NCI-H446 (cell line): Measurements from ENCODE around the gene GPR155.
"Not testable (repeated sequence)": the region's sequence is repeated elsewhere in the genome, so short reads cannot be mapped to it uniquely, and the experiment has no call there.

Experiments used
- DNase-seq, 2 experiments: peaks; one replicate each; lab custom pipeline; 2025; lab: John Stamatoyannopoulos, UW

Gene GPR155

DNA sequence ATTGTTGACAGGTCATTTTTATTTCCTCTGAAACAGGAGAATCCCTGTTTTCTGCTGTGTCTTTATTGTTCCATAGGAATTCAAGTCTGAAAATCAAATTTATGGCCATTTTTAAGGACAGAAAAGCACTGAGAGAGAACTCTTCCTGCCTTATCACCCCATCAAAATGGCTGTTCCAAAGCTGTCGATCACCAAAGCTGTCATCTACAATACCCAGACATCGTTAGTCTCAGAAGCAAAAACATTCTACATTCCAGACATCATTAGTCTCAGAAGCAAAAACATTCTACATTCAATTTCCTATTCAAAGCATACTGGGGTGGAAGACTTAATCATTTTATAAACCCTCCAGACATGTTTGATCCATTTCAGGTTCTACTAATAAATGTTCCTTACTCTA is 46.9 kb downstream of the GPR155 start:
- DNase-seq: no peak

DNA sequence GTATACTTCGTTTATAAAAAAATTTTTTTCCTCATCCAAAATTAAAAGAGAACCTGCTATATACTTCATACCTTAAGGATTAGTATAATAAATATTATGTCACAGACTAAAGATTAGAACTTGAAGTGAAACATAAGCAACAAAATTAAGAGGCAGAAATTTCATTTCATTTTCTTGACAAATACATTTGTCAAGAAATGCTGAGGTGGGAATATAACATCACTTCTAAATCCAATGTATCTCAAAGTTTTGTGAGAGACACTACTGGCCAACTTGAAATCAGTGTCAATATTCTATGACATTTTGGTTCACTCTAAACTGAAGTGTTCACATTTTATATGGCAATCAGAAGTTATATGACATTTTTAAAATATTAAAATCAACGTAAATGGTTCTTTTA is 47.5 kb downstream of the GPR155 start:
- no peak for DNase-seq

DNA sequence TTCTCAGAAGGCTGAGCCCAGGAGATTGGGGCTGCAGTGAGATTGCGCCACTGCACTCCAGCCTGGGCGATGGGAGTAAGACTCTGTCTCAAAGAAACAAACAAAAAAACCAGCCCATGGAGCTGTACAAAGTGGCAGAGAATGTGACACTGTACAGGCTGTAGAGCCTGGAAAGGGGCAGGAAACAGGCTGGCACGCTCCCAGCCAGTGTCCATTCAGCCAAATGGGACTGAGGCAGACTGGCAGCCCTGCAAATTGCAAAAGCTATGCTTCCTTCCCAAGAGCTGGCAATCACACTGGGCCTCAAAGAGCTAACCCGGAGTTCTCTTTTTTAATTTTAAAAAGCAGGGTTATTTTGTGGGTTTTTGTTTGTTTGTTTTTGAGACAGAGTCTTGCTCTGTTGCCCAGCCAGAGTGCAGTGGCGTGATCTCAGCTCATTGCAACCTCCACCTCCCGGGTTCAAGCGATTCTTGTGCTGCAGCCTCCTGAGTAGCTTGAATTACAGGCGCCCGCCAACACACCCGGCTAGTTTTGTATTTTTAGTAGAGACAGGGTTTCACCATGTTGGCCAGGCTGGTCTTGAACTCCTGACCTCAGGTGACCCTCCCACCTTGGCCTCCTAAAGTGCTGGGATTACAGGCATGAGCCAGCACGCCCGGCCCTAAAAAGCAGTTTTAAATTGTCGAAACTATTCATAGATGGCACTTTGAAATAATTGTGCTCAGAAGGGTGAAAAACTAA is 48.5 kb downstream of the GPR155 start:
- peak in 1 of 2 experiments; percentile 1 for DNase-seq

DNA sequence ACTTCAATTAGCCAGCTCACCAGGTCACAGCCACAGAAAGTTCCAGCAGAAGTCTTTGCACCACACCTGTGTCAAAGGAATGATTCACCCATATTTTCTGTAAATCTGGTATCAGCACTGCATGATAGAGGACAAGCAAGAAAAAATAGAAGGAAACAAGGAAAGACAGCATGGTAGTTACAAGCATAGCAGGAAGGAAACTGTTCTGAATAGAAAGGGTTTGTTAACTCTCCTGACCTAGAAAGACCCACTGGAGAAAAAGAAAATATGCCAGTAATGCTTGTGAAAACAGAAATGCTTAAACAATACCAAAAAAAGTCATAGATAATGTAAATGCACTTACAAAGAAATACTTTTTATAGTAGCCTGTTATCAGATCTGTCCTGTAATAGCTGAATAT is 50.5 kb downstream of the GPR155 start:
- DNase-seq: no peak

DNA sequence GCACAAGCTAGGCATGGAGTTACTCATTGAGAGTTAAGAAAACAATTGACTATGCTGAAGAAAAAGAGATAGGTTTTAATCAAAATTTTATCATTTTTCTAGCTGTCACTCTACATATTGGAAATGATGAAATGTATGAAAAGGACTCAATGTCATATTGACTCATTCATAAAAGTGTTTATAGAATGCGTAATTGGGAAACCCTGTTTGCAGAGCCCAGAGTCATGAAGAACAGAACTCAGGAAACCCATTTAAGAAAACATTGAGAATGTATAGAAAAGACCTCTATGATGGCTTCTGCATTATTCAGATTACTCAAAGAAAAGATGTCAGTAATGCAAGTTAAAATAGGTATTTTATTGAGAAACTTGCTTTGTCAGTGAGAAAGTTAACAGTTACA is 54.9 kb downstream of the GPR155 start:
- no peak for DNase-seq

DNA sequence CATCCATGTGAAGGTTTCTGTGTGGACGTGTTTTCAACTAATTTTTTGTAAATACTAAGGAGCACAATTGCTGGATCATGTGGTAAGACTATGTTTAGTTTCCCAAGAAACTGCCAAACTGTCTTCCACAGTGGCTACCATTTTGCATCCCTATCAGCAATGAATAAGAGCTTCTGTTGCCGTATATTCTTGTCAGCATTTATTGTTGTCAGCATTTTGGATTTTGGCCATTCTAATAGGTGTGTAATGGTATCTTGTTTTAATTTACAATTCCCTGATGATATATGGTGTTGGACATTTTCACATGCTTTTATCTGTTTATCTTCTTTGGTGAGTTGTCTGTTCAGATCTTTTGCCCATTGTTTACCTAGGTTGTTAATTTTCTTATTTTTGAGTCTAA is 56.8 kb downstream of the GPR155 start:
- DNase-seq: no peak

DNA sequence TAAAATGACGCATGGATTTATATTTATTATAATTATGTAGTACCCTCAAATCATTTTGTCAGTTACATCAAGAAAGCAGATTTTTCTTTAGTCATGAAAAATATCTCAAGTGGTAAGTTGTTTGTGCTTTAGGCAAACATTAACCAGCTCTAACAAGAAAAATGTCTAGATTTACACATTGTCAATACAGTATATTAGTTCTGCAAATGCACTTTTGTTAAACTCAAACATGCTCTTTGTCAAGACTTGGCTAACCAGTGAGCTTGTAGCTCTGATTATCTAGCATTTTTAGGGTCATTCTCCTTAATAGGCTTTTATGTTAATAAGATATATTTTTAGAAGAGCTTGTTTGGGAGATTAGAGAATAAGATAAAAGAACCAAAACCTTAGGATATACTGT is 58.6 kb downstream of the GPR155 start:
- DNase-seq: no peak

DNA sequence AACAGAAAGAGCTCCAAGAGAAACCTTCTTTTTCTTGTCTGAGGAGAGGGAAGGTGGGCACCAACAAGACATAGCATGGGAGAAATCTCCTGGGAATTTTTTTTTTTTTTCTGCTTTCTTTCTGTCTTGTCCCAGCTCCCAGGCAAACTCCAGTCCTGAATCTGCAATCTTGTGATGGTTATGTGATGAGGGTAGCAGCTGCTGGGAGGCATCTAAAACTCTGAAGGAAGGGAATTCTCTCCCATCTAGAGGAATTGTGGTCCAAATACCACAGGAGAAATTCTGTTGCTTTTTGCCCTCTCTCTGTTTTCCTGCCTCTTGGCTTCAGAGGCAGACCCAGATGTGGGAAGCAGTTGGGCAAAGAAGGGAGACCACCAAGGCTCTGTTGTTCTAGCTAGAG is 74.6 kb downstream of the GPR155 start:
- DNase-seq: no peak

DNA sequence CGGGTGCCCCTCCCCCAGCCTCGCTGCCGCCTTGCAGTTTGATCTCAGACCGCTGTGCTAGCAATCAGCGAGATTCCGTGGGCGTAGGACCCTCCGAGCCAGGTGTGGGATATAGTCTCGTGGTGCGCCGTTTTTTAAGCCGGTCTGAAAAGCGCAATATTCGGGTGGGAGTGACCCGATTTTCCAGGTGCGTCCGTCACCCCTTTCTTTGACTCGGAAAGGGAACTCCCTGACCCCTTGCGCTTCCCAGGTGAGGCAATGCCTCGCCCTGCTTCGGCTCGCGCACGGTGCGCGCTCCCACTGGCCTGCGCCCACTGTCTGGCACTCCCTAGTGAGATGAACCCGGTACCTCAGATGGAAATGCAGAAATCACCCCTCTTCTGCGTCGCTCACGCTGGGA is 76.8 kb downstream of the GPR155 start:
- not testable (repeated sequence) for DNase-seq

DNA sequence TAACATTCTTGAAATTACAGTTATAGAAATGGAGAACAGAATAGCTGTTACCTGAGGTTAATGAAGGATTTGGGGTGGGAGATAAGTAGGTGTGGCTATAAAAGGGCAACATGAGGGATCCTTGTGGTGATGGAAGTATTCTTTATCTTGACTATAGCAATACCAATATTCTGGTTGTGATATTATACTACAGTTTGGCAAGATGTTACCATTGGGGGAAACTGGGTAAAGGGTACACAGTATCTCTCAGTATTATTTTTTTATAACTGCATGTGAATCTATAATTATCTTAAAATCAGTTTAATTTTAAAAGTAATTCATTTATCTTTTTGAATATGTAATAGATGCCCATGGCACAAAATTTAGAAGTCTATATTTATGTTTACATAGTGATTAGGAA is 83.2 kb downstream of the GPR155 start:
- DNase-seq: no peak

DNA sequence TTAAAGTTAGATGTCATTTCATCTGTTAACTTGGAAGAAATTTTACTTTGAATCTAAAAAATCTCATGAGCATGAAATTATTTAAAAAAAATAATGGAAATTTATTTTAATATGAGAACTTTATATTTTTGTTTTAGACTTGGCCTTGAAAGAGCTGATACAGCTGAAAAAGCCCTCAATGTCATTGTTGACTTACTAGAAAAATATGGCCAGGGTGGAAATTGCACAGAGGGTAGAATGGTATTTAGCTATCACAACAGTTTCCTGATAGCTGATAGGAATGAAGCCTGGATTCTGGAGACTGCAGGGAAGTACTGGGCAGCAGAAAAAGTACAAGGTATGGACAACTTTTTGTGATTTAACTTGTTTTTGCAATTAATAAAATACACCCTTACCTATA is 86.0 kb downstream of the GPR155 start:
- DNase-seq: no peak

DNA sequence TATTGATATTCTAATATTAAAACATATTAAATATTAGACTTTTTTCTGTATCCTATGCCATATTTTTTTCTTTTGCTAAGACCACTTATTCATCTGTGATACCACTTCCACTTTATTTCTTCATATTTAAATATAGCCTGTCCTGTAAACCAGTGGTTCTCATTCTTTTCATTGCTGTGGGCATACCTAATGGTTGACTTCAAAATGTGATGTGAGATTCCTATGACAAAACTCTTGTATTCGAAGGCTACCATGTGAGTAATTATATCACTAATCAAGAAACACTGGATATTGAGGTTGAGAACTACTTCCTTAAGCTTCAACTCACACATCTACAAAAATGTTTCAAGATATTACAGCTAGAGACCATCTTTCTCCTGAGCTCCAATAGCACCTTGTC is 87.7 kb downstream of the GPR155 start:
- DNase-seq: no peak

DNA sequence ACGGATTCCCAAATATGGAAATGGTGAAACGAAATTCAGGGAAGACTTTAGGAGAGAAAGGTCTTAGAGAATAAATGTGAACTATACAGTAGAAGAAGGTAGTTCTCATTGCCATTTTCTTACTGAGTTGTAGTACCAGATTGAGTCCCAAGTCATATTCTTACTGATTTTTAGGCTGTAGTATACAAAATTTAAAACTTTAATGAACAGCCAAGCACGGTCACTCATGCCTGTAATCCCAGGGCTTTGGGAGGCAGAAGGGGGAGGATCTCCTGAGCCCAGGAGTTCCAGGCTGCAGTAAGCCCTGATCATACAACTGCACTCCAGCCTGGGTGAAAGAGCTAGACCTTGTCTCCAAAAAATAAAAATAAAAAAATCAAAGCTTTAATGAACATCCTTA is 89.1 kb downstream of the GPR155 start:
- DNase-seq: no peak

DNA sequence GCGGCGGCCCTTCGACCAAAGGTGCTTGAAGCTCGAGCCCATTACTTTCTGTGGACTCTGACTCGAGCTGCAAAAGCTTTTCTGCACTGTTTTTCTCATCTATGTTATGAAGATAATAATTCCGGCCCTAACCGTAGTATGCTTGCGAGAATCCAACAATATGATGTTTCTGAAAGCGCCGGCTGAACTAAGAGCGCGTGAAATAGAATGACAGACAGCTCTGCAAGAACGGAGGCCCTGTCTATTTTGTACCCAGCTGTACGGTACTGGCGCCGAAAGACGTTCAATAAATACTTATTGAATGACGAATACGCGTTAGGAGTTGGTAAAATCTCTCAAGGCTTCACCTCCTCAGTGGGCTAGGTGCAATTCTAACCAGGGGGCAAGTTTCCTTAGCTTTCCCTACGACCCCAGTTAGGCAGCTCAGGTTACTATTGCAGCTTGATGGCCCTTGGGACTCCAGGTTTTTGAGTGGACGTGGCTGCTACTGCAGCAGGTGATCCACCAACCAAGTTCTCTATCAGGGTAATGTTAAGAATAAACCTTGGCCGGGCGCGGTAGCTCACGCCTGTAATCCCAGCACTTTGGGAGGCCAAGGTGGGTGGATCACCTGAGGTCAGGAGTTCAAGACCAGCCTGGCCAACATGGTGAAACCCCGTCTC is 90.7 kb downstream of the GPR155 start:
- DNase-seq: no peak

DNA sequence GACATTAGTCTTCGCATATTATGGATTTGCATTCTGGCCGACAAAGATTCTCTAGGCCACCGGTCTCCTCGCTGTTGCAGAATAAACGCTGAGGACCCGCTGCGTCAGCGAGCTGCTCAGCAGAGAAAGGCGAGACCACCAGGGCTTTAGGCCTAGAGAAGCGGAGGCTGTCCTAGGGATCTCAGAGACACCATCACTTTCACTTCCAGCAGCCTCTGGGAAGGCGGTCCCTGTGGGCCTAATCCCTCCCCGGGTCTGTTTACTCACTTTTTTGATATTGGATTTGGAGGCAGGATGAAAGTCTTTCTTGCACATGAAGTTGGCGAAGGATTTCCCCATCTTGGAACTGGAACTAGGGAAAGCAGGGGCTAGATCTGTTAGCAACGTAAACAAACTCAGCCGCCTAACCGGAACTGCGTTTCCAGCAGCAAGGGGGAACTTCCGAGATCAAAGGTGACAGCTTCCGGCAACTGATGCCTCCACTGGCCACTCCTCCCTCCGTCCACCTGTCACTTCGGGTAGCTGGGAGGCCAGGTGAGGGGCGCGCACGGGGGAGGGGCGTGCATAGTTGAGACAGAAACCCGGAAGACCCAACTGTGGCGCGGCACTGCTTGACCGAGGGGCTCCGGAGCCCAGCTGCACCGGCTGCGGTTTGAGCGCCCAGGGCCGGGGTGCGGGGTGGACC is 91.4 kb downstream of the GPR155 start, which contains the start of gene SCRN3:
Gene SCRN3, plus strand, starts transcription at position 447 of the 685 bp plus-strand sequence. CDS start 2,554 bp downstream, outside the sequence.
- DNase-seq: peak; percentile 5 to 39

DNA sequence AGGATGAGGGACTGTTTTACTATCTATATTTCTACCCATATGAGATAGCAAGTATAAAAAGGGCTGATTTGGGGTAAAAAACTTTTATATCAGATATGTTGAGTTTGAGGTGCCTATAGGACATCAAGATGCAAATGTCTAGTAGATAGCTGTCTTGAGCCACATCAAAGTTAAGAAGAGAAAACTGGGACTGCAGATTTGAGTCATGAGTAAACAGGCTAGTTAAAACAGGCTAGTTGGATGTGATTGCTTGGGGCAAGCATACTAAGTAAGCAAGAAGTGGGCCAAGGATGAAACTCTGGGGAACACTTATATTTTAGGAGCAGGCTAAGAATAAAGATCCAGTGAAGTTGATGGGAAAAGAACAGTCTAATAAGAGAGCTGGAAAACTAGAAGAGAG is 94.1 kb downstream of the GPR155 start:
- no peak for DNase-seq

DNA sequence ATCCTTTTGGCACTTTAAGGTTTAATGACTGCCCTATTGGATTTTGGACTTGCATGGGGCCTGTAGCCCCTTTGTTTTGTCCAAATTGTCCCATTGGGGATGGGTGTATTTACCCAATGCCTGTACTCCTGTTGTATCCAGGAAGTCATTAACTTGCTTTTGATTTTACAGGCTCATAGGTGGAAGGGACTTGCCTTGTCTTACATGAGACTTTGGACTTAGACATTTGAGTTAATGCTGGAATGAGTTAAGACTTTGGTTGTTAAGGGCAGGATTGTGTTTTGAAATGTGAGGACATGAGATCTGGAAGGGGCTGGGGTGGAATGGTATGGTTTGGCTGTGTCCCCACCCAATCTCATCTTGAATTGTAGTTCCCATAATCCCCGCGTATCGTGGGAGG is 96.5 kb downstream of the GPR155 start:
- not testable (repeated sequence) for DNase-seq

DNA sequence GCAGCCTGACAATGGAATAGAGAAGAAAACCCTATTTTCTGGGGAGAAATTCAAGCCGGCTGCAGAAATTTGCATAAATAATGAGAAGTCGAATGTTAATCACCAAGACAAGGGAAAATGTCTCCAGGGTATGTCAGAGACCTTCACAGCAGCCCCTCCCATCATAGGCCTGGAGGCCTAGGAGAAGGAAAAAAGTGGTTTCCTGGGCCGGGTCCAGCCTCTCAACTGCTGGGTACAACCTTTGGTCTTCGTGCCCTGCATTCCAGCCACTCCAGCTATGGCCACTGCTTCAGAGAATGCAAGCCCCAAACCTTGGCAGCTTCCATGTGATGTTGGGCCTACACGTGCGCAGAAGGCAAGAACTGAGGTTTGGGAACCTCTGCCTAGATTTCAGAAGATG is 97.3 kb downstream of the GPR155 start:
- no peak for DNase-seq

DNA sequence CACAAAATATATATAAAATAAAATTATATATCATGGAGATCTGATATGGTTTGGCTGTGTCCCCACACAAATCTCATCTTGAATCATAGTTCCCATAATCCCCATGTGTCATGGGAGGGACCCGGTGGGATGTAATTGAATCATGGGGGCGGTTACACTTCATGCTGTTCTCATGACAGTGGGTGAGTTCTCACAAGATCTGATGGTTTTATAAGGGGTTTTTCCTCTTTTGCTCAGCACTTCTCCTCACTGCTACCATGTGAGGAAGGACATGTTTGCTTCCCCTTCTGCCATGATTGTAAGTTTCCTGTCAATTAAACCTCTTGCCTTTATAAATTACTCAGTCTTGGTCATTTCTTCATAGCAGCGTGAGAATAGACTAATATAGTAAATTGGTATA is 98.1 kb downstream of the GPR155 start:
- DNase-seq: not testable (repeated sequence)

DNA sequence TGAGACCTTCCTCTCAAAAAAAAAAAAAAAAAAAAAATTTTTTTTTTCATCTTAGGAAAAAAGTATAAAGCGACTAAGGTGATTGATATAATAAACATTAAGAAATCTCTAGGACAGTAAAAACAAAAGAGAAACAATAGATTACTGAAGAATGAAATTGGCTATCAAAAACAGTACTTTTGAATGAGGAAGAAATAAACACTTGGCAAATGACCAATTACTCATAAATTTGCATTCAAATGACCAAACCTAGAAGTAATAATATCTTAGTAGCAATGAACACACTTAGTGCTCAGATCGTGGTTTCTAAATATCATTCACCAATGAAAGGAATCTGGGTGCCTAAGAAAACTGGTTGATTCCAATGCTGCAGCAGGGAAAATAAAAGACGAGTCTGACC is 101.6 kb downstream of the GPR155 start:
- no peak for DNase-seq

DNA sequence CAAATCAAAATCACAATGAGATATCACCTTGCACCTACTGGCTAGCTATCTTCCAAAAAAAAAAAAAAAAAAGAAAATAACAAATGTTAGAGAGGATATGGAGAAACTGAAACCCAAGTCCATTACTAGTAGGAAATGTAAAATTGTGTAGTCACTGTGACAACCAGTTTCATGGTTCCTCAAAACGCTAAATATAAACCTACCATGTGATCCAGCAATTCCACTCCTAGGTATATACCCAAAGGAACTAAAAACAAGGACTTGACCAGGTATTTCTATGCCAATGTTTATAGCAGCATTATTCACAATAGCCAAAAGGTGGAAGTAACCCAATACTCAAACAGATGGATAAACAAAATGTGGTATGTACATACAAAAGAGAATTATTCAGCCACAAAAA is 103.0 kb downstream of the GPR155 start:
- DNase-seq: no peak
